ENCODE data around the gene PCBP1.
"Not testable (repeated sequence)": the region's sequence is repeated elsewhere in the genome, so short reads cannot be mapped to it uniquely, and the experiment has no call there.

GRCh38 chr2:70106138-70106537, 18.9 kb downstream of the PCBP1 start:
- TF ChIP-seq CTCF, POLR2A (IDR thresholded peaks at IDR 0.05): not testable (repeated sequence)

All from adrenal gland (tissue), 5 donors.